ENCODE measurements around the gene AADAT. TPM values are rescaled to one million over a fixed set of nuclear protein-coding genes. Genes with fewer than 3 reads are reported as not detected.
A peak's percentile ranks its signal among the peaks of the same experiment; 100 is the strongest.

Gene AADAT
- total RNA-seq, 1 experiment from 2014 or later = 8.0 TPM

DNA sequence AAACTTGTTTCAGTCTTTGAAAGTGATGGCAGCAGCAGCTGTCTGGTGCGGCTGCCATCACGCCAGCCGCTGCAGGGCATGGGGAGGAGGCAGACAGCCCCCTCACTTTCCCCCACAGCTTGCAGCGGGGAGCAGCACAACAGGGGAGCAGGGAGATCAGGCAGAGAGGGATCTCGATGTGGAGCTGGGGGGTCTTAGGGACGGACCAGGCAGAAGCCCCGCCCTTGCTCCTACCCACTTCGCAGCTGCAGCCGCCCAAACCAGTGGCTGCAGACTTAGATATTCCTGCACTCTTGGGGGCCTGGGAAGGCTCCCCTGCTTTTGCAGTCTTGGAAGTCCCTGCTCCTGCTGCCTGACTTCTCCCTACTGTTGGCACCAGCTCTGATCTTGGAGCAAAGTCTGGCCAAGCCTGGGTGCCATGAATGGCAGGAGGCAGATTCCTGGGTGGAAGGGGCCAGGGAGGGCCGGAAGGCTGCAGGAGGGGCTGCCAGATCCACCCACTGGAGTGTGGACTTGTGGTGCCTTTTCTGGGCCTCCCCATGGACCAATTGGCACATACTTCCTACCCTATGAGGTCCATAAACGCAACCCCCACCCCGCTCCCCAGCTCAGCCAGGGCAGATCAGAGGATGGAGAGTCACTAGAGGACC lies 49.6 kb downstream of the AADAT start:
- in situ Hi-C loops (cut with HindIII; ENCODE audit: low pct_unique_long_range_greater_than_20kb, low sequenced_read_pairs) = loop anchor here (25.0 kb wide), 1 partner anchor 228 kb away; no protein-coding TSS in a partner anchor
- DNase-seq (ENCODE audit: low read depth) = no peak

- DNase-seq (ENCODE audit: low read depth) = no peak
- in situ Hi-C loops (cut with HindIII; ENCODE audit: low pct_unique_long_range_greater_than_20kb, low sequenced_read_pairs) = loop anchor here (25.0 kb wide), 1 partner anchor 226 kb away; no protein-coding TSS in a partner anchor
Observed at GRCh38 chr4:170038769-170039168, 51.0 kb downstream of the AADAT start.

DNA sequence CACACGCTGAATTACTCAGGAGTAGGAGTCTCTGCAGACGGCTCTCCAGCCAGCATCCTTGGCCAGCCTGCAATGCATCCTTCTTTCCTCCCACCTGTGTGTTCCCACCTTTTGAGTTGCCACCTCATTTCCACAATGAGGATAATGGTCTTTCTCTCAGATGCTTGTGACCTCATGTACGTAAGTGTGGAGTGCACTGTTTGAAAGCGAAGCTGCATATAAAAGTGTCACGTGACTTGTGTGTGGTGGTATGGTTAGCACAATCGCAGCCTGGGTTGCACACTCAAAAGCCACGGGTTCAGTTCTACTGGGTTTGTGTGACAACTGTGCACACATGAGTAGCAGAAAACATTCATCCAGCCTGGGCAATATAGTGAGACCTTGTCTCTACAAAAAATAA lies 51.5 kb downstream of the AADAT start:
- DNase-seq (ENCODE audit: low read depth) = no peak
- in situ Hi-C loops (cut with HindIII; ENCODE audit: low pct_unique_long_range_greater_than_20kb, low sequenced_read_pairs) = loop anchor here (25.0 kb wide), 1 partner anchor 226 kb away; no protein-coding TSS in a partner anchor

GRCh38 chr4:170037481-170037880 lies 52.3 kb downstream of the AADAT start:
- in situ Hi-C loops (cut with HindIII; ENCODE audit: low pct_unique_long_range_greater_than_20kb, low sequenced_read_pairs) = loop anchor here (25.0 kb wide), 1 partner anchor 225 kb away; no protein-coding TSS in a partner anchor
- DNase-seq (ENCODE audit: low read depth) = no peak

DNA sequence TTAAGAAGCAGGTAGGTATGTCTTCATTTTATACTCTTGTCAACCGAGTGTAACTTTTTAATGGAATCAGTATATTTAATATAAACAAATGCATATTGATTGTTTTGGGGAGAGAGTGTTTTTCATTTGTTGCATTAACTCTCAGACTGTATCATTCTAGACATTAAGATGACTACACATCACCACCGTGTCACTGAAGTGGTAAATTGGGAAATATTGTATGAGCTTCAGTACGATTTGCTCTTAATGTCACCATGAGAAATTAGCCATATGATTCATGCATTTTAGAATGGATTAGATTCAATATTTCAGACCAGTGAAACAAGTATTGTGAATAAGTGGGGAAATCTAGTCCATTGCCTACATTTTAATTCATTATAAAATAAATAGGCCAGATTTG lies 53.9 kb downstream of the AADAT start:
- no peak for DNase-seq (ENCODE audit: low read depth)
- in situ Hi-C loops (cut with HindIII; ENCODE audit: low pct_unique_long_range_greater_than_20kb, low sequenced_read_pairs) = loop anchor here (25.0 kb wide), 1 partner anchor 224 kb away; no protein-coding TSS in a partner anchor

GRCh38 chr4:170035231-170035630 lies 54.5 kb downstream of the AADAT start:
- in situ Hi-C loops (cut with HindIII; ENCODE audit: low pct_unique_long_range_greater_than_20kb, low sequenced_read_pairs) = loop anchor here (25.0 kb wide), 1 partner anchor 223 kb away; no protein-coding TSS in a partner anchor

GRCh38 chr4:170033999-170034398 lies 55.8 kb downstream of the AADAT start:
- no peak for DNase-seq (ENCODE audit: low read depth)
- in situ Hi-C loops (cut with HindIII; ENCODE audit: low pct_unique_long_range_greater_than_20kb, low sequenced_read_pairs) = loop anchor here (25.0 kb wide), 1 partner anchor 222 kb away; no protein-coding TSS in a partner anchor

More at GRCh38 chr4:170035231-170035630, 54.5 kb downstream of the AADAT start:
- DNase-seq (ENCODE audit: low read depth) = no peak

DNA sequence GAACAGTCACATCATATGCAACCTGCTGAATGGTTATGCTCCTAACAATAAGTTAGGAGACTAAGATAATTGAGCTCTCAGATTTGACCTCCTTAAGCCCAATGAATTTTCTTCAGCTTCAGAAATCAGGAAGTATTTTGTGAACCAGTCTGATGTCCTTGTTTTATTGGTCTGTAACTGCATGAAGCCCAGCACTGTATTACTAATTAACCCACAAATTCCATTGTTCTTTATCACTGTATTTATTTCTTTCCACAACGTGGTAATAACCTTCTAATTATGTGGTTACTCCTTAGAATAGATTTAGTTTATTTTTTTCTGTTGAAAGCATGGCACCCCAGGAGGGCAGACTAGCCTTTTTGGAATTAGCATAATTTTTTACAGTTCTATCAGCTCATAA lies 59.6 kb downstream of the AADAT start:
- peak; percentile 45 for DNase-seq (ENCODE audit: low read depth)
- in situ Hi-C loops (cut with HindIII; ENCODE audit: low pct_unique_long_range_greater_than_20kb, low sequenced_read_pairs) = loop anchor here (25.0 kb wide), 1 partner anchor 218 kb away; no protein-coding TSS in a partner anchor

DNA sequence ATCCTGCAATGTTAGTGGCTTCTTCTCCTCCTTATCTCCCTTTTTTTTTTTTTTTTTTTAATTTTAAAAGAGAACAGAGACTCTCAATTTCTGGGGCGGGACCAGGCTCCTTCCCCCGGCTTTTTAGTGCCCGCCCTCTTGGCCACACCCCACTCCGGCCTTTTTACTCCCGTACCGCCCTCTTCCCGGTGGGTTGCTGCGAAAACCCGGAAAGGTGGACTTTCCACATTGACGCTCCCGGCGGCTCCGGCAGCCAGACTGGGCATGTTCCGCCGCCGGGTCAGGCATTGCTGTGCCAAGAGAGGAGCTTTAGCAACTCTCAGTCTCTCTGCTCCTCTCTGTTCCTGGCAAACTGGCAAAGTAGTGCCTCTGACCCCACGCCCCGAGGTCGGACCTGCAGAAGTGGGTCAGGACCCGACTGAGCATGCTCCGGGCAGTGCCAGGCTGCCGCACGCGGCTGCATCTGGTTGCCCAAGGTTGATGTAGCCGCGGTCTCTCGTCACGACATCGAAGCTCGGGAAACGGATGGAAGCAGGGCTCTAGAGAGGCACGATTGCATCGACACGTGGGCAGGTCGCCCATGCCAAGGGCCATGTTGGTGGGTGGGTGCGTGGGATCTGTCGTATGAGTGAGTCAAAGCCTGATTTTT lies 62.5 kb downstream of the AADAT start:
- DNase-seq (ENCODE audit: low read depth) = peak; percentile 94
- in situ Hi-C loops (cut with HindIII; ENCODE audit: low pct_unique_long_range_greater_than_20kb, low sequenced_read_pairs) = loop anchor here (25.0 kb wide), 1 partner anchor 215 kb away; no protein-coding TSS in a partner anchor

GRCh38 chr4:170026253-170027021 lies 63.3 kb downstream of the AADAT start, which contains the start of gene MFAP3L:
Gene MFAP3L, minus strand, starts transcription at chr4:170026395. Its CDS starts 20,518 bp downstream, at chr4:170005877.
- in situ Hi-C loops (cut with HindIII; ENCODE audit: low pct_unique_long_range_greater_than_20kb, low sequenced_read_pairs) = loop anchor here (25.0 kb wide), 1 partner anchor 214 kb away; no protein-coding TSS in a partner anchor
- peak; percentile 74 for DNase-seq (ENCODE audit: low read depth)

DNA sequence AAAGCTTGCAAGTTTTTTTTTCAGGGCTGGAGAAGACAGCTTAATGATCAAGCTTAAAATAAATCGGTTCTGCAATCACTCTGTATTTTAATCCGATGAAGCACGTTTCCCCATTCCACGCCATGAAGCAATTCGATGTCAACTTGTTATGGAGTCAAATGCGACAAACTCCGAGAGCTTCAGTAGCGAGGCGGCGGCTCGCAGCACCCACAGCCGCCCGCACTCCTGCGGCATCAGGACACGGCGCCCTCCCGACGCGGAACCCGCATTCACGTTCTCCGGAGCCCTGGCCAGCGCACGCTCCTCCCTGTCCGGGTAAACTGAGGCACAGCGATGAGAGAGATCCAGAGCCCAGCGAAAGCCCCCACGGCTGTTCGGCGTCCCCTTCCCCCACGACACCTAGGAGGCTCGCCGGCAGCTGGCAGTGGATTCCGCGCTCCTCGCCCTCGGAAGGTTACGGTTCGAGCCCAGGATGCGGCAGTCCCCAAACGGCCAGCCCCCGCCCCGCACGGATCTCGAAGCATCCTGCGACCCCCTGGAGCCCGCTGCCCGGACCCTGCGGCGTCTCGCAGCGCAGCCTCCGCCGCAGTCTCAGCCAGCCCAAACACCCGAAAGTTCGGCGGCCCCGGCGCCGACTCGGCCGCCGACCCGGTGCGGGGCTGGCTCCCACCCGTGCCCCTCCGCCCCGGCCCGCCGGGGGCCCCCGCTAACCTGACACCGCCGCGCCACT lies 64.1 kb downstream of the AADAT start:
- DNase-seq (ENCODE audit: low read depth) = no peak
- in situ Hi-C loops (cut with HindIII; ENCODE audit: low pct_unique_long_range_greater_than_20kb, low sequenced_read_pairs) = loop anchor here (25.0 kb wide), 1 partner anchor 213 kb away; no protein-coding TSS in a partner anchor

- in situ Hi-C loops (cut with HindIII; ENCODE audit: low pct_unique_long_range_greater_than_20kb, low sequenced_read_pairs) = no loop called here
- no peak for DNase-seq (ENCODE audit: low read depth)
Observed at GRCh38 chr4:170022211-170022610, 67.5 kb downstream of the AADAT start.

DNA sequence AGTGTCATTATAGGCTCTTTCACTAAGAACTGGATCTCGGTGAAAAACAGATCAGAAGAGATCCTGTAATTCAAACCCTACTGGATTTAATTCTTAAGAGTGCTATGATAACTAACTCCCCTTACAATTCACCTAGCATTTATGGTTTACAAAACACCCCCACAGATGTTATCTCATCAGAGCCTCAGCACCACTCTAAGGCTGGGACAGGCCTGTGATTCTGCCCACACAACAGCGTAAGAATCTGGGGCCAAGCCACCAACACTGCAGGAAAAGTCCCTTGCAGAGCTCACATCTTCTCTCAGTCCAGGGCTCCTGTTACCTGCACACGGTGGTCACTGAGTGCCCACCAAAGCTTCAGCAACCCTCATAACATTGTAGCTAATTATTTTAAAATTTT lies 72.5 kb downstream of the AADAT start:
- in situ Hi-C loops (cut with HindIII; ENCODE audit: low pct_unique_long_range_greater_than_20kb, low sequenced_read_pairs) = no loop called here
- no peak for DNase-seq (ENCODE audit: low read depth)

GRCh38 chr4:170015285-170015684 lies 74.5 kb downstream of the AADAT start:
- DNase-seq (ENCODE audit: low read depth) = no peak
- in situ Hi-C loops (cut with HindIII; ENCODE audit: low pct_unique_long_range_greater_than_20kb, low sequenced_read_pairs) = no loop called here

- in situ Hi-C loops (cut with HindIII; ENCODE audit: low pct_unique_long_range_greater_than_20kb, low sequenced_read_pairs) = no loop called here
- no peak for DNase-seq (ENCODE audit: low read depth)
Observed at GRCh38 chr4:170014359-170015011, 75.3 kb downstream of the AADAT start.

DNA sequence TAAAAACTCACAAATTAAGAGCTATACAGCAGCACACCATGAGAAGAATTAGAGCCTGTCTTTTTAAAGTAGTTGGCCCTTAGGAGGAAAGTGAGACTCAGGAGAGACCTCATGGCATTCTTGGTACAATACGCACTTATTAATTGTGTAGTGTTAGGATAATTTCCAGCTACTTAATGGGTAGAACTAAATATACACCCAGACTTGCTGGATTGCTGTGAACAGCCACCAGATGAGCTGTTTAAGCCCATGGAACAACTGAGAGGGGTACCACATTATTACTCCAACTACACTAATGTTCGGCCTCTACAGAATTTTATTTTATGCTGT lies 77.2 kb downstream of the AADAT start:
- in situ Hi-C loops (cut with HindIII; ENCODE audit: low pct_unique_long_range_greater_than_20kb, low sequenced_read_pairs) = no loop called here
- no peak for DNase-seq (ENCODE audit: low read depth)

GRCh38 chr4:170011921-170012628 lies 77.7 kb downstream of the AADAT start:
- no peak for DNase-seq (ENCODE audit: low read depth)
- in situ Hi-C loops (cut with HindIII; ENCODE audit: low pct_unique_long_range_greater_than_20kb, low sequenced_read_pairs) = no loop called here

Data from Caki2 (cell line).